Measurements from ENCODE around the gene STAG1. TPM values are rescaled to one million over a fixed set of nuclear protein-coding genes. Genes with fewer than 3 reads are reported as not detected.

The STAG1 gene
- total RNA-seq, result 17.9 and 18.0 TPM in 2 replicates

DNA sequence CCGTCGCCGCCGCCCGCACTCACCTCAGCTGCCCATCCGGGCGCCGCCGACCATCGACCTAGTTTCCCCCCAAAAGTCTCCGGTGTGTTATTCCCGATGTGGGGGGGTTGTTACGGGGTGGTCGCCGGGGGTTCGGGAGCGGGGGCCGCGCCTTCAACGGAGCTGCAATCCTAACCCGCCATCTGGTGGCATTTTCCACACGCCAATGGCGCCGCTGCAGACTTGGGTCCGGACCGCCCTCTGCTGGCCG is at the start of gene STAG1:
STAG1 (minus strand) TSS at position 207 of the 250 bp plus-strand sequence. CDS start 121,480 bp downstream, outside the sequence.

Other genes starting within 250 kb of the STAG1 start
- 7.8 and 8.5 TPM in 2 replicates for gene SLC35G2, start 66.7 kb upstream of the STAG1 start, total RNA-seq
- gene NCK1, start 109.8 kb upstream of the STAG1 start, total RNA-seq, result 25.6 and 30.5 TPM in 2 replicates
- 1.8 and 1.9 TPM in 2 replicates for gene IL20RB, start 205.6 kb upstream of the STAG1 start, total RNA-seq